Esophagus squamous epithelium (tissue), 5 donors: ENCODE results near the gene CALML5. TPM values are rescaled to one million over a fixed set of nuclear protein-coding genes. Genes with fewer than 3 reads are reported as not detected.

Experiments used
- DNase-seq: peaks from one replicate; lab custom pipeline; 2025; lab: John Stamatoyannopoulos, UW
- H3K27ac ChIP-seq, 4 donors: fragments of 200-600 bp; sonication (generic); one replicate each; pipeline ENCODE4 v1.5.1; 2016 to 2019; ENCODE audit warnings: mild to moderate bottlenecking in 1 of 4
- H3K27me3 ChIP-seq, 4 donors: fragments of 200-600 bp; sonication (generic); 1 replicate in 3 of 4; 2 replicates in 1 of 4; pipeline versions ENCODE4 v1.5.1 to v1.6.0; 2017 to 2021; ENCODE audit warnings: antibody characterized with exemption in 1 of 4
- H3K36me3 ChIP-seq, 3 donors: fragments of 200-600 bp; sonication (generic); one replicate each; pipeline ENCODE4 v1.5.1; 2016 to 2019
- H3K4me1 ChIP-seq, 3 donors: fragments of 200-600 bp; sonication (generic); one replicate each; pipeline ENCODE4 v1.5.1; 2017 to 2019
- H3K4me3 ChIP-seq, 4 donors: fragments of 200-600 bp; sonication (generic); 1 replicate in 3 of 4; 2 replicates in 1 of 4; pipeline ENCODE4 v1.5.1; 2016 to 2019; ENCODE audit warnings: mild to moderate bottlenecking in 2 of 4, moderate library complexity in 1 of 4
- H3K9me3 ChIP-seq, 3 donors: fragments of 200-600 bp; sonication (generic); one replicate each; pipeline ENCODE4 v1.5.1; 2016 to 2019
- CTCF ChIP-seq, 6 experiments: fragments of 450-650 bp in 4 of 6; fragments of 200-600 bp in 2 of 6; sonication (generic) in 2 of 6; IDR thresholded peaks; one replicate each; pipeline ENCODE4 v1.5.1; 2016 to 2019; ENCODE audit warnings: antibody characterized with exemption in 6 of 6, mild to moderate bottlenecking in 4 of 6, moderate library complexity in 4 of 6
- POLR2A ChIP-seq, 4 donors: fragments of 450-650 bp; IDR thresholded peaks; one replicate each; pipeline ENCODE4 v1.6.1; 2017; ENCODE audit warnings: antibody characterized with exemption in 4 of 4, mild to moderate bottlenecking in 4 of 4, moderate library complexity in 3 of 4
- WGBS, 2 donors: methylation state at CpG; one replicate each; pipeline ENCODE4 v1.1.5; 2018; 5-methylcytosine and 5-hydroxymethylcytosine counted together
- intact Hi-C: fragments of 100-400 bp; cut with DNase I; formaldehyde crosslinking; loops from one replicate; pipeline ENCODE4 v1.15.0; 2022
- total RNA-seq, 4 donors: library from RNA; depleted of rRNA; stranded (reverse); fragments of >200 nt; gene quantifications; one replicate each; pipeline ENCODE4 v1.1.0, GENCODE V29; 2016
- donor health status: DM: yes; HTN: yes; CAD: no.

CALML5 gene
- total RNA-seq, 4 donors from 2014 or later = 14.5 to 148 (median 22.6) TPM

GRCh38 chr10:5461914-5462840, 37.2 kb downstream of the CALML5 start:
- TF ChIP-seq POLR2A (IDR thresholded peaks at IDR 0.05) = no peak
- TF ChIP-seq CTCF (IDR thresholded peaks at IDR 0.05) = no peak
- Histone ChIP-seq H3K4me1 (peaks cover 8 to 40% (median 24%) of the 10 kb centered on the region in 3 donors), H3K27me3 (no peaks in the 10 kb centered on the region), H3K27ac (peak overlapping the region in 1 of 4 donors; percentile 29), H3K36me3 (peaks cover 0 to 36% (median 0%) of the 10 kb centered on the region in 3 donors), H3K9me3 (no peaks in the 10 kb centered on the region), H3K4me3 (no peak overlapping the region)
- DNase-seq = no peak
- WGBS, 2 donors = 44 to 58% methylated on average over 16 to 17 of the region's 17 CpGs
- intact Hi-C loops = no loop called here

DNA sequence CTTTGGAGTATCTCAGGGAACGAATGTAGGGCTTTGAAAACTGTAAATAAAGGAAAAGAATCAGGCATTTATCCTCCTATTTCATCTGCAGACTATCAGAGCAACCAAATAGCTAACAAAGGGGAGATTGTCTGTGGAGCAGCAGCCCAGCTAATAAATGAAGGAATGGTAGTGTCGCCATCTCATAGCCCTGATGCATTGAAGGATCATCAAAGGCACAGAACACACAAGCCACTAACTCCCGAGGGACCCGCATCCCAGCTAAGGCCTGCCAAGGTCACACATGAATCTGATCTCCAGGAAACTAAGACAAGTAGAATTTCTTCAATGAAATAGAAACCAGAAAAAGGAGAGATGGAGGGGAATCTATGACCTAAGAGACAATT, 38.2 kb downstream of the CALML5 start:
- WGBS, 2 donors = 68 to 92% methylated on average over 4 of the region's 4 CpGs
- H3K4me1 ChIP-seq = peaks cover 4 to 30% (median 16%) of the 10 kb centered on the region in 3 donors
- H3K27ac ChIP-seq = no peak overlapping the region

DNA sequence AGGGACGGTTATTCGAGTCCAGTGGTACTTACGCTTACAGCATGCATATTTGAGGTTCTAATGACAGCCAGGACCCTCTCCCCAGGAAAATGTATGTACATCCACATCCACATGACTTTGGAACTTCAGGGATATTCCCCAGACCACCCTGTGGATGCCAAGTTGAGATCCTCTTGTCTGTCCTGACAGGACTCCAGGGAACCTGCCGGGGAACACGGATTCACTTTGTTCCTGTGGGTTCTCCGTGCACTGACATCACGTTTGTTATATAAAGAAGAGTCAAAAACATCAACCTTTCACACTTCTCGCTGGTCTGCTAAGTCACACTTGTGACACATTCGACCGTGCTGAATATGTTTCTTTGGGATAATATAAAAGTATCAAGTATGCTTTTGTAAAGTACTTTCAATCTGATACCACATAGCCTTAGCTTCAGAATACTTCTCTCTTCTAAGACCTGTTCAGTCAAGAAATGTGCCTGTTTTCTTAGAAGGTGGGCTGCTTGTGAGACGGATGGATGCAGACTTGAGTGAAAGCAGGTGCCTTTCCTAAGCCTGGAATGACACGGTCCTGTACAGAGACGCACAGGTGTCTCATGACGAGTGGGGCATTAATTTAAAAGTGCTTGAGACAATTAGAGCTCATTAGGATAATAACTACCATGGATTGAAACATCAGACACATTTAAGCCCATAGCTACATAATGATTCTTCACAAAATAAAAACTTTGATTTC, 38.7 kb downstream of the CALML5 start:
- no peak overlapping the region for H3K27ac ChIP-seq

More for the DNA sequence above, 38.2 kb downstream of the CALML5 start:
- no peak for DNase-seq
- TF ChIP-seq POLR2A (IDR thresholded peaks at IDR 0.05) (no peak), CTCF (IDR thresholded peaks at IDR 0.05) (no peak)
- Histone ChIP-seq H3K27me3 (no peaks in the 10 kb centered on the region), H3K4me3 (no peak overlapping the region), H3K36me3 (peaks cover 0 to 45% (median 8%) of the 10 kb centered on the region in 3 donors), H3K9me3 (no peaks in the 10 kb centered on the region)
- intact Hi-C loops = no loop called here

GRCh38 chr10:5458949-5459747, 40.2 kb downstream of the CALML5 start:
- intact Hi-C loops = no loop called here
- Histone ChIP-seq H3K36me3 (peaks cover 3 to 66% (median 25%) of the 10 kb centered on the region in 3 donors), H3K4me3 (no peak overlapping the region), H3K27ac (no peak overlapping the region), H3K27me3 (no peaks in the 10 kb centered on the region), H3K4me1 (peaks cover 0 to 15% (median 11%) of the 10 kb centered on the region in 3 donors), H3K9me3 (no peaks in the 10 kb centered on the region)
- 84 to 94% methylated on average over 7 to 8 of the region's 8 CpGs for WGBS, 2 donors
- DNase-seq = no peak
- no peak for TF ChIP-seq CTCF (IDR thresholded peaks at IDR 0.05)
- TF ChIP-seq POLR2A (IDR thresholded peaks at IDR 0.05) = no peak

More for the DNA sequence above, 38.7 kb downstream of the CALML5 start:
- H3K4me1 ChIP-seq = peaks cover 0 to 24% (median 11%) of the 10 kb centered on the region in 3 donors
- no peaks in the 10 kb centered on the region for H3K27me3 ChIP-seq
- intact Hi-C loops = no loop called here
- no peaks in the 10 kb centered on the region for H3K9me3 ChIP-seq
- peaks cover 3 to 51% (median 13%) of the 10 kb centered on the region in 3 donors for H3K36me3 ChIP-seq
- 89 to 90% methylated on average over 13 to 14 of the region's 14 CpGs for WGBS, 2 donors
- TF ChIP-seq CTCF (IDR thresholded peaks at IDR 0.05) (no peak), POLR2A (IDR thresholded peaks at IDR 0.05) (no peak)
- no peak overlapping the region for H3K4me3 ChIP-seq
- no peak for DNase-seq
